ENCODE results near the gene AFF2.

AFF2 gene

GRCh38 chrX:148788449-148788848 lies 288.0 kb downstream of the AFF2 start:
- TF ChIP-seq CTCF (IDR thresholded peaks at IDR 0.05; ENCODE audit: low read depth, low read length), result no peak
- DNase-seq (ENCODE audit: extremely low read depth, low read depth), result no peak

- no peak for TF ChIP-seq CTCF (IDR thresholded peaks at IDR 0.05; ENCODE audit: low read depth, low read length)
- DNase-seq (ENCODE audit: extremely low read depth, low read depth), result no peak
Observed at GRCh38 chrX:148794350-148794749, 293.9 kb downstream of the AFF2 start.

DNA sequence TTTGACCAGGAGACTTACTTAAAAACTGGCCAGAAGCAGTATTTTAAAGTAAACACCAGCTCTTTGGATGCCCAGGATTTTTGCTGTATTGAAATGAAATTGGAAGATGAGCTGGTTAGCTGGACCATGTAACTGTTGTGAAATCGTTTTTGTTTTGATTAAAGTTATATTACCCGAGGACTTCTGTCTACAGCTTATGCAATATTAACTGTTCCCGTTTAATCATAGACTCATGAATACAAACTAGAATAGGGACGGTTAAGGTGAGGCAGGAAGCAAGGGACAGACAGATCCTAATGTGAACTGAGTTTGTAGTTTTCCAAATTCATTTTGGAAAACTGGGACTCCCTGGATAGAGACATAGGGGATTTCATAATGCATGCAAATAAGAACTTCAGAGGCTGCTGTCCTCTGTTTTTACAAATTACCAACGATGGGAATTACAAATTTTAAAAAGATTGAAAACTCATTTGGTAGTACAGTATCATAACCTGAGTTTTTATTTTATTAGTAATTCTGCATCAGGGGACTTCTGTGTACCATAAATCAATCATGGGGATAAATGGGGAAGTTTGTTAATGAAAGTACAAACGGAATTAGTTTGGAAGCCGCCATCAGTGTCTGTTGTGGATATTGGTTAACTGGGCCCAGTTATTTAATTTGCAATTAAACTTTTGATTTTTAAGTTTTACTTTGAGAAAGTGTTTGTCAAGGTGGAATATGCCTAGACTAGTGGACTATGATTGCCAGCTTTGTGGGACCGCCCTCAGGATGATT lies 304.4 kb downstream of the AFF2 start:
- no peak for TF ChIP-seq CTCF (IDR thresholded peaks at IDR 0.05; ENCODE audit: low read depth, low read length)
- DNase-seq (ENCODE audit: extremely low read depth, low read depth), result no peak

DNA sequence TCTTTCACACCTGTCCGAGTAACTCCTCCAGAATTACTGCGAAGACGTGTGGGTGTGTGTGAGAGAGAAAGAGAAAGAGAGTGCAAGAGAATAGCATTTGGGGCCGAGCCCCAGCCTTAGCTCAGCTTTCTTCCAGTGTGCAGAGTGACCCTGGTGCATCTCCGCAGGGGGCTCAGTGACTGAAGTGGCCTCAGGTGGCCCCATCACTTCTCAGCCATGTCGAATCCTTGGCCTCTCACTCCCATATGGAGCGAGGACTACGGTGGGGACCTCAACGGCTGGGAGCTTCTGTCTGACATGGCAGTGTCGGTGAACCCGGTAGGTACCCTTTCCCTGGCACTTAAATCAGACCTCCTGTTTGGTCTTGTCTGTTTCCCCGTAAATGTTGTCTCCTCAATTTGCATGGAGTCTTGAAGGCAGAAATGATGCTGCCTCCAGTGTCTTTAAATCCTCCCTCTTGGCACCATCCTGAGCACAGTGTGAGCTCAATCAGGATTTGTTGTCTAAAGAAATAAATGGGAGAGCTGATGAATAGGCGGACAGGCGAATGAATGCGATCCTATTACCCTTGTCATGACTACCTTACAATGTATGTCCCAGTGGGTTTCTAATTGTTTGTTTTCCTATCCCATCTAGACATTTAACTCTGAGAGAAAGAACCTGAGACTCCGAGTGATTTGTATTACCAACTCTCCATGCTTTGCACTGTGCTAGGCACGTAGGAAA lies 305.9 kb downstream of the AFF2 start:
- DNase-seq (ENCODE audit: extremely low read depth, low read depth), result no peak
- TF ChIP-seq CTCF (IDR thresholded peaks at IDR 0.05; ENCODE audit: low read depth, low read length), result no peak

- no peak for DNase-seq (ENCODE audit: extremely low read depth, low read depth)
- no peak for TF ChIP-seq CTCF (IDR thresholded peaks at IDR 0.05; ENCODE audit: low read depth, low read length)
Observed at GRCh38 chrX:148808833-148809232, 308.4 kb downstream of the AFF2 start.

DNA sequence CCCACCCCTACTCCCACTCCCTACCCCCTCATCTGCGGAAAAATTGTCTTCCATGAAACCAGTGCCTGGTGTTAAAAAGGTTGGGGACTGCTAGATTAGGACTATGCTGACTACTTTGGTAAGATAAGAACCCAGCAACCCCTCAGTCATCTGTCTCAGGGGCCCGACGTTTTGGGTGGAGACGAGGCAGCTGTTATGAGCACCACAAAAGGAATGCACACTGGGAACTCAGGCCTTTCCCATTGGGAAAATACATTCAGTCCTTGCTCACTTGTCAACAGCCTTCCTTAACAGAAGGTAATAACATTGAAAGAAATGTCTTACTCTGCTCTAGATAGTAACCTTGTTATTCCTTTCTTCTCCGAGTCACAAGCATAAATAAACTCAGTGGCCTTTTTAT lies 310.8 kb downstream of the AFF2 start:
- DNase-seq (ENCODE audit: extremely low read depth, low read depth), result no peak
- TF ChIP-seq CTCF (IDR thresholded peaks at IDR 0.05; ENCODE audit: low read depth, low read length), result no peak

GRCh38 chrX:148813422-148813821 lies 313.0 kb downstream of the AFF2 start:
- TF ChIP-seq CTCF (IDR thresholded peaks at IDR 0.05; ENCODE audit: low read depth, low read length), result no peak
- DNase-seq (ENCODE audit: extremely low read depth, low read depth), result no peak

All from AG09319 (cell line).